A673 (cell line): Measurements from ENCODE around the gene TXN2.

Source experiments
- EZH2 ChIP-seq: fragments of 200-600 bp; sonication (generic); IDR thresholded peaks from 2 replicates; pipeline ENCODE4 v1.6.1; 2017; ENCODE audit warnings: borderline replicate concordance, low read depth, mild to moderate bottlenecking, mixed read lengths, antibody characterized with exemption, low read length; ENCODE audit not compliant: poor library complexity, severe bottlenecking
- TF ChIP-seq, protein P1 (sequence below): fragments of 300-800, 200-600 bp; sonication (generic); conservative IDR thresholded peaks from 2 replicates; pipeline ENCODE4 v1.5.1; 2017; ENCODE audit warnings: low read depth, mild to moderate bottlenecking, antibody characterized with exemption, low read length, moderate library complexity, mixed read lengths

DNA sequence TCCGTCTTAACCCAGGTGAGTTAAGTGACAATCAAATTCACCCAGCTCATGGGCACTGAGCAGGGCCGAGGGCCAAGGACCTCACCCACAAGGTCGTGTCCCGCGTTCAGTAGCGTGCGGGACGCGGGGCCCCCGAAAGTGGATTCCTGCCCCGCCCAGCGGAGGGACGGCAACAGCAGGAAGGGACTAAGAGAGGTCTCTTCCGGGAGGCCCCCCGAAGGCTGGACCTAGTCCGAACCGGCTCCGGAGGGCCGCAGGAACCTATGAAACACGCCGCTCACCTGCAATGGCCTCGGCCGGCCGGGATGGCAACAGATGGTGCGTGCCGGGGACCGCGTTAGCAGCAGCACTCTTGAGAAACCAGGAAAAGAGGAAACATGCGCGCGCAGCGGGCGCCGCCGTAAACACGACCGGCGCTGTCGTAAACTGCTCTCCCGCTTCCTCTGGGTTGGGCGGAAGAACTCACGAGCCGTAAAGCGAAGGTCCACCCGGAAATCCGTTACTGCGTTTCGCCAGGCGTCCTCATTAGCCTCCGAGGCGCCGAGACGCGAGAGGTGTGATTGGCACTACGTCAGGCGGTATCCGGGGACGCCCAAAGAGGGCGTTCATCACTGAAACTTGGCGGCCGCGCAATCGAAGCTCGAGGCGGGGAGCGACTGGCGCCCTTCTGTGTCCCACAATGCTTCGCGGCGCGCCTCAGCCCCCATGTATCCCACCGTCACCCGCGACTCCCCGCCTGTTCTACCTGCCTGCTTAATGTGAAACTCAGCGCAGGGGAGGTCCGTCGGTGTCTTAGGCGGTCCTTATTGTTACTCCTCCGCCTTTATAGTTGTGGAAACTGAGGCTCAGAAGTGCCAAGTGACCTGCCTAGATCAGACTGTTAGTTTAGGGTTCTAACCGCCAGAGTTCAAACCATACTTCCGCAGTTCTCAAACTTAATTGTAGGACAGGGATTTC is 47.6 kb upstream of the TXN2 start, which contains the start of gene EIF3D:
- TF ChIP-seq EZH2, result no peak
- TF ChIP-seq, protein P1, sequence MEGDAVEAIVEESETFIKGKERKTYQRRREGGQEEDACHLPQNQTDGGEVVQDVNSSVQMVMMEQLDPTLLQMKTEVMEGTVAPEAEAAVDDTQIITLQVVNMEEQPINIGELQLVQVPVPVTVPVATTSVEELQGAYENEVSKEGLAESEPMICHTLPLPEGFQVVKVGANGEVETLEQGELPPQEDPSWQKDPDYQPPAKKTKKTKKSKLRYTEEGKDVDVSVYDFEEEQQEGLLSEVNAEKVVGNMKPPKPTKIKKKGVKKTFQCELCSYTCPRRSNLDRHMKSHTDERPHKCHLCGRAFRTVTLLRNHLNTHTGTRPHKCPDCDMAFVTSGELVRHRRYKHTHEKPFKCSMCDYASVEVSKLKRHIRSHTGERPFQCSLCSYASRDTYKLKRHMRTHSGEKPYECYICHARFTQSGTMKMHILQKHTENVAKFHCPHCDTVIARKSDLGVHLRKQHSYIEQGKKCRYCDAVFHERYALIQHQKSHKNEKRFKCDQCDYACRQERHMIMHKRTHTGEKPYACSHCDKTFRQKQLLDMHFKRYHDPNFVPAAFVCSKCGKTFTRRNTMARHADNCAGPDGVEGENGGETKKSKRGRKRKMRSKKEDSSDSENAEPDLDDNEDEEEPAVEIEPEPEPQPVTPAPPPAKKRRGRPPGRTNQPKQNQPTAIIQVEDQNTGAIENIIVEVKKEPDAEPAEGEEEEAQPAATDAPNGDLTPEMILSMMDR, result no peak
